Glomerular visceral epithelial cell (primary cell): ENCODE data around the gene THBD.
A peak's percentile ranks its signal among the peaks of the same experiment; 100 is the strongest.

Experiments used
- DNase-seq: peaks from one replicate; pipeline ENCODE4 v3.0.0-alpha.2; 2016; ENCODE audit errors: extremely low spot score

The THBD gene

DNA sequence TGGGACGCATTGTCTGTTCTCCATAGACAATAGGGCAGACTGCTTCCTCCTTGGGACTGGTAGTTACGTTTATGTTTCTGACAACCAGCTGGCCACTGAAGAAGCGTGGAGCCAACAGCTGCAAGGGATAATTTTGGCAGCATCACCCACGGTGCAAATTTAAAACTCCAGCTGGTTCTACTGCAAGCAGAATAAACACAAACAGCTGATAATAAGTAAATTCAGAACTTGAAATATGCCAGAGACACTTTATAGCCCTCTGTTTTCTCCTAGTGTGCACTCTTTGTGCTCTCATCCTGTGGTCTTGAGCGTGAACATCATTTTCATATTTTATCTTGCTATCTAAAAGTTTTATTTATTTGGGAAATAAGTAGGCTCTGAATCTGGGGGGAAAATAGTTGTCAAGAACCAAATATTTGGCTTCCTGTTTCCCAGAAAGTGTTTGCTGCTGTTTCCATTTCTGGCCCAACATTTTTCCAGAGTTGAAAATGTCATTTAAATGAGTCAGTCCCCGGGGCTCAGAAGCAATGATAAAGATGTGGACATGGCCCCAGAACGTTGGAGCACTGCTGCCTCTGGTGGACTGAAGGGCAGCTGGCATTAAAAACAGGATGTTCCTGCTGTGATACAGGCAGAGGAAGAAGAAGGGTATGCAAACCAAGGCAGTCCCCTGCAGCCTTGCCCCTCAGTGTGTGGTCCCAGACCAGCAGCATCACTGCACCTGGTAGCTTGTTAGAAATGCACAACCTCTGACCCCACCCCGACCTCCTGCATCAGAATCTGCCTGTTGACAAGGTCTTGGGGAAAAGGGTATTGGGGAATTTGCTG lies 12.5 kb upstream of the THBD start:
- peak; percentile 50 for DNase-seq

- DNase-seq = no peak
These were observed 11.8 kb upstream of the THBD start for GRCh38 chr20:23061262-23061661.

DNA sequence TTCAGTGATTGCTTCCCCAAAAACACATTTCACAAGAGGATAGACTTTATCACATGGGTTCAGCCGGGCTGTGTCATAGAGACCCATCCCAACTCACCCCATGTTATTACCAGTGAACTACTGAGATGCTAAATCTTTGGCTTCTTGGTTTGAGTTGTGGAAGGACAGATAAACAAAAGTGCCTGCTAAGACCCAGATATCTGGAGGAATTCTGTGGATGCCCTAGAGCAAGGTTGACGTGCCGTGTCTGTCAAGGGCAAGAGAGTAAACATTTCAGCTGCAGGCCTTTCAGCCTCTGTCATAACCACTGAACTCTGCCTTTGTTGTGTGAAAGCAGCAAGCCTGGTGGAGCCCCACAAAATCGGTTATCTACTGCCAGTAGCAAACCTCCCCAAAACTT lies 11.2 kb upstream of the THBD start:
- no peak for DNase-seq

DNA sequence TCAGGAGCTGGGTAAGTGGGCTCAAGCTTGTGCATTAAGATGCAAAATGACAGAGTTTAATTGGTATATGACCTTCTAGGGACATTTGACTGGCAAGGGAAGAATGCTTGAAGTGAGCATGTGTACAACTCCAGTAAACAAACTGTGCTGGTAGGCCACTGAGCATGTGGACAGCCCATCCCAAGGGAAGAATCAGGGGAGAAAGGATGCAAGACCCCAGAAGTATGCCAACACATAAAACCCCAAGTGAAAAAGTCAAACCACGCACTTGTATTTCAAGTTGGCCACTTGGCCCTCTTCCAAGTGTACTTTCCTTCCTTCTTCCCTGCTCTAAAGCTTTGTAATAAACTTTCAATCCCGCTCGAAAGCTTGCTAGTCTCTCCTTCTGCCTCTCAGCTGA lies 10.4 kb upstream of the THBD start:
- DNase-seq = no peak

GRCh38 chr20:23059001-23059400 lies 9.5 kb upstream of the THBD start:
- no peak for DNase-seq

GRCh38 chr20:23058240-23058639 lies 8.8 kb upstream of the THBD start:
- no peak for DNase-seq

DNA sequence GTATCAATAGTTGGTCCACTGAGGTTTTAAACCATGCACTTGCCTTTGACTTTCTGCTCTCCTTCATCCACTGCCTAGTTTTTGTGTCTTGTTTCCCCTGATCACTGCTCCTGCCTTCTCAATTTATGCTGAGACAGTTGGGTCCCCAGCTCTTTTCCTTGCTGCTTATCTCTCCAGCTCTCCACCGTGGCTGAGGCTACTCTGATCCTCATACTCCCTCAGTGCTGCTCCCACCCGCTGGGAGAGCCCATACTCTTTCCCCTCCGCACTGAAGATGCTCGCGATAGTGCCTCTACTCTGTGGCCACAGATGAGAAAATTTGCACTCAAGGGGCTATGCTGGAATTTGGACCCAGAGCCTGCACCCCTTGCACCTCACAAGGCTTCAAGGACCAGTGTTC lies 3.4 kb upstream of the THBD start:
- DNase-seq = no peak

- DNase-seq = peak; percentile 71
These were observed 1.6 kb upstream of the THBD start for GRCh38 chr20:23050847-23051627.

DNA sequence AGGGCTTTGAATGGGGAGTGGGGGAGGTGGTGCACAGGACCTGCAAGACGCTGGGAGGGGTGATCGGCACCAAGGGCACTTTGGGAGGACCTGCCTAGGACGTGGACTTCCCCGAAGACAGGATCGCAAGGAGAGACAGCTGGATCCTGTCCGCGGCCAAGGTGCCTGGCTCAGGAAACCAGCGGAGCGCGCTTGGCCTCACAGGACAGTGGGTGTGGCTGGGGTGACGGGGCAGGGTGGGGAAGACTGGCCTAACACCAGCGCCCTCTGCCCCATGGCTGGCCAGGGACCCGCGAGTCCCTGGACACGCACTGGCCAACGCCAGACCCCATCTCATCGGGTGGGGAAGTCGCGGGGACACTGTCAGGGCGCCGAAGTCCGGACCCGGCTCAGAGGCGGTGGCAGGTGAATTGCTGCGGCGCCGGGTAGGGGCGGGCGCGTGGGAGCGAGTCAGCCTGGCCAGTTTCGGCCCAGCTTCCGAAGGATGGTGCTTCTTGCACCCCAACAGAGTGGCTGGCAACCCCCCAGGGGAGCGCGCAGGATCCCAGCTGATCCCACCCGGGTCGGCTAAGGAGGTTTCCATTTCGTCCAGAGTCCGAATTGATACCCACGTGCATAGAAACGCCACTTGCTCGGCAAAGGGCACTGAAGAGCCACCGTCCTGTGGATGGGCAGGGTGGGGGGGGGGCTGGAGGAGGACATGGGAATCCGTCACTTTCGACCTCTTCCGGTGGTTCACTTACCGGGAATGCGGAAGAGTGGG lies 785 bp upstream of the THBD start:
- DNase-seq = peak; percentile 51

- peak; percentile 26 for DNase-seq
These were observed 930 bp downstream of the THBD start for GRCh38 chr20:23048283-23049200.

GRCh38 chr20:23047738-23048214 lies 1.7 kb downstream of the THBD start:
- no peak for DNase-seq

DNA sequence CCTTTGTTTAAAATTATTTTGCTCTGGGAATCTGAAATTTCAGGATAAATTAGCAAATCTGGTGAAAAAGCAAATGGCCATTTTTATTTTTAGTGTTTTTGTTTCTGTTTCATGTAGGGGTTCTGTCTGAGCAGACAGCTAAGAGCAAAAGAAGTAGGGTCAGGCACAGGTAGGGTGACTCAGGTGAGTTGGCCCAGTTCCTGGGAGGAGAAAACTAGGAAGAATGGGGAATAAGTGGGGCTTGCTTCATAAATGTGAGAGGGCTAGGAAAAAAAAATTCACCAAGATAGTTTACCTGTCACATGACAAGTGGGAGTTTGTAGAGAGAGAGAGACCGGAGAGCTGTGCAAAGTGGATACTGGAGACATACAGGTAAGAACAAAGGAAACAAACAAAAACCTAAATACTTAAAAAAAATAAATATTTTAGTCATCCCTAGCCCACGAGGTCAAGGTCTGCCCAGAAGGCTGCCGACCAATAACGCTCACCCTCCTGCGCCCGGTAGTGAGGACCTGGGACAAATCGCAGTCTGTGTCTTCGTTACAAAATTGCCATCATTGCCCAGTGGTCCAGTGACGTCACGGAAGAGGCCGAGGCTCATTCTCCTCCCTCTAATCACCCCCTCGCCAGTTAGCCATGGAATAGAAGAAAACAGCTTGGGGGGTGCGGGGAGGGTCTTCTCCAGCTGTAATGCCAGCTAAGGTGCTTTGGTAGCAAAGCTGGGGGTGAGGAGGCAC lies 2.3 kb downstream of the THBD start:
- DNase-seq = no peak

- no peak for DNase-seq
These were observed 3.0 kb downstream of the THBD start for GRCh38 chr20:23046431-23046830.

GRCh38 chr20:23043376-23043775 lies 6.1 kb downstream of the THBD start:
- DNase-seq = no peak

DNA sequence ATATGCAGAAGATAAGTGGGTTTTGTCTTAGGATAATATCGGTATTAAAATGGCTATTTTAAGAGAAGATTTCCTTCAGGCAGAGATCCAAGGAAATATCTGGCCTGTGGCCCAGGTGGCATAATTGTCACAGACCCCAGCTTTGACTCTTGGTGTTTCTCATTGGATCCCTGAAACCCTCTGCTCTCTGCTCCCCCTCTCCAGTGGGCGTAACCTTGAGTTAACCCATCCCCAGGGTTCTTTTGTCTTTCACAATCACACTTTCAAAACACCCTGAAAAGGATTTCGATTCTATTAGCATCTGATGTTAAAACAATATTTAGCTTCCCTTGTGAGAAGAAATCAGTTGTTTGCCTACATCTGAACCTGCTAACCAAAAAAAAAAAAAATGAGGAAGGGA lies 7.2 kb downstream of the THBD start:
- DNase-seq = no peak

GRCh38 chr20:23039885-23040508 lies 9.5 kb downstream of the THBD start:
- no peak for DNase-seq

GRCh38 chr20:23039136-23039875 lies 10.2 kb downstream of the THBD start:
- DNase-seq = no peak

- DNase-seq = no peak
These were observed 12.4 kb downstream of the THBD start for GRCh38 chr20:23037017-23037481.

DNA sequence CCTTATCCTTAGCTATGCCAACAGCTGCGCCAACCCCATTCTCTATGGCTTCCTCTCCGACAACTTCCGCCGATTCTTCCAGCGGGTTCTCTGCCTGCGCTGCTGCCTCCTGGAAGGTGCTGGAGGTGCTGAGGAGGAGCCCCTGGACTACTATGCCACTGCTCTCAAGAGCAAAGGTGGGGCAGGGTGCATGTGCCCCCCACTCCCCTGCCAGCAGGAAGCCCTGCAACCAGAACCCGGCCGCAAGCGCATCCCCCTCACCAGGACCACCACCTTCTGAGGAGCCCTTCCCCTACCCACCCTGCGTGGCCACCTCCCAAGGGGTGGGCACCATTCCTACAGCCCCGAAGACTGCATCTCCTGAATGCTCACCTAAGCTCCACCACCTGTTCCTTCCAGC lies 13.1 kb downstream of the THBD start:
- no peak for DNase-seq
